Measurements from ENCODE around the gene PERM1.

- TF ChIP-seq CTCF (IDR thresholded peaks at IDR 0.05; ENCODE audit: low read length) (no peak), EZH2 (IDR thresholded peaks at IDR 0.05; ENCODE audit: borderline replicate concordance, low read length) (no peak)
Observed at GRCh38 chr1:999725-1000356, 17.9 kb upstream of the PERM1 start, which contains the start of gene HES4.

All from OCI-LY1 (cell line).